Activated gamma-delta T cell treated with Interleukin-2 at 50 U/mL for 16 hours (primary cell): ENCODE results near the gene BDP1.
"Not testable (repeated sequence)": the region's sequence is repeated elsewhere in the genome, so short reads cannot be mapped to it uniquely, and the experiment has no call there.

Experiments
- DNase-seq: peaks from one replicate; pipeline ENCODE4 v3.0.0-alpha.2; 2020

BDP1 gene, protein sequence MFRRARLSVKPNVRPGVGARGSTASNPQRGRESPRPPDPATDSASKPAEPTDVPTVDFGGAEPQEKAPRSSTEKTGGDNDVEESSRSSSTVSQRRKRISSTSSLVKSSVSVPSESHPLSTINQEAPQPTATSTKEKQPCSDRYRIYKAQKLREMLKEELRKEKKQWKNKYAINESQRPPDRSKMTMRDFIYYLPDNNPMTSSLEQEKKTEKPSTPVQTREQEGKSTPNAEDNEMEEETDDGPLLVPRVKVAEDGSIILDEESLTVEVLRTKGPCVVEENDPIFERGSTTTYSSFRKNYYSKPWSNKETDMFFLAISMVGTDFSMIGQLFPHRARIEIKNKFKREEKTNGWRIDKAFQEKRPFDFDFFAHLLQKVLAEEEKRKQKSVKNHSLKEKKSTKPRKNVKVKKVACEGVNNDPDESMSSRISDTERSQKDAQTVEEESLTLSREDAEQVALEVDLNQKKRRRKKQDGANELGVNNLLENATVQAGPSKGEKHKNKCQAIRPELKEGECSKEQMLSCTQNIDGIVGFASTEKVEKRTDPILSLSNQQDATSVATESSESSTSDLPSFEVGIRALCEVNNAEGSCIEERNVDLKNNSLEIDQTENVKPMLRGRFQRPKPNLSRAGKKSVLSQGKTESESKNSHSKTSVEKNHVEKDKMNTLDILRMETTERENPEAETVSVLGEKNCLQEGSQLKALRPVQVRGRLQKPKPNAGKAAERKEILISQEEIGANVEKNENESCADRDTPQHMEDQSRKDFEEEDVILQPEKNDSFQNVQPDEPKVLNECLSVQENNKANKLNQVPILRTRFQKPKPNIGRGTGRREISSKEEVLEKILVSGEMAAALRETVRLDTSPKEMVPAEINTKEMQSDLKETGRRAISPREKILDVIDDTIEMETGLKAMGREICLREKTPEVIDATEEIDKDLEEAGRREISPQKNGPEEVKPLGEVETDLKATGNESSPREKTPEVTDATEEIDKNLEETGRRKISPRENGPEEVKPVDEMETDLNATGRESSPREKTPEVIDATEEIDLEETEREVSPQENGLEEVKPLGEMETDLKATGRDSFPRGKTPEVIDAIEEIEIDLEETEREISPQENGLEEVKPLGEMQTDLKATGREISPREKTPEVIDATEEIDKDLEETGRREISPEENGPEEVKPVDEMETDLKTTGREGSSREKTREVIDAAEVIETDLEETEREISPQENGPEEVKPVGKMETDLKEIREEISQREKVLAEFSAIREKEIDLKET (N-terminal part only)

GRCh38 chr5:71455427-71456361 is at the start of gene BDP1:
TSS of gene BDP1 (plus strand) at chr5:71455651. CDS start at chr5:71455878, 227 bp downstream.
- peak; percentile 94 for DNase-seq

DNA sequence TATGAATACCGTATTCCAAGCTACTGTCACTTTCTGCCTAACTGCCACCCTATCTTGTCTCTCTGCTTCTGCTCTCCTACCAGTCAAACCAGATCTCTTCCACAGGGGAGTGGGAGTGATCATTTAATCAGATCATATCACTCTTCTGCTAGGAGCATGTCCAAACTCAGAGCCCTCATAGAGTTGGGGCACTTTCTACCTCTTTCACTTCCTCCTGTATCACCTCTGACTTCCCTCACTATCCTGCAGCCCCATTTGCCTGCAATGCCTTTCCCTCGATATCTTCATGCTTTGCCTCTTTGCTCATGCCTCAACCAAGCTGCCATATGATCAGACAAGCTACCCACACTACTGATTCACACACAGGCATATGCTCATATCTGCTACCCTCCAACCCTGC is 45.4 kb upstream of the BDP1 start:
- DNase-seq, result not testable (repeated sequence)

- not testable (repeated sequence) for DNase-seq
These were observed 39.8 kb upstream of the BDP1 start for GRCh38 chr5:71415626-71416025.

- not testable (repeated sequence) for DNase-seq
These were observed 37.4 kb upstream of the BDP1 start for GRCh38 chr5:71418026-71418425.

DNA sequence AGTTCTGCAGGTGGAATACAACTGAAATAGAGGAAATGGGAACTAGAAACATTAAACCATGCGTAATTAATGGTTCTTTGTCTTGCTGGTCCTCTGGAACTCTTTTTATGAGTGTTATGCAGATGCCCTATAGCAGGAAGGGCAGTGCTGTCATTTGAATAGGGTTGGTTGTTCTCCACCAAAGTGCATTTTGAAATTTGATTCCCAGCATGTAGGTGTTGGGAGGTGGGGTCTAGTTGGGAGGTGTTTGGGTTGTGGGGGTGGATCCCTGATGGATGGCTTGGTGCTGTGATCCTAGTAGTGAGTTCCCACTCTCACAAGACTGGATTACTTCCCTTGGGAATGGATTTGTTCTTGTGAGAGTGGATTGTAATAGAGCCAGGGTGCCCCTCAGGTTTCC is 34.2 kb upstream of the BDP1 start:
- not testable (repeated sequence) for DNase-seq

GRCh38 chr5:71423896-71424295 is 31.6 kb upstream of the BDP1 start:
- DNase-seq, result not testable (repeated sequence)

- not testable (repeated sequence) for DNase-seq
These were observed 28.6 kb upstream of the BDP1 start for GRCh38 chr5:71426686-71427474.

GRCh38 chr5:71432410-71432809 is 23.0 kb upstream of the BDP1 start:
- DNase-seq, result not testable (repeated sequence)

DNA sequence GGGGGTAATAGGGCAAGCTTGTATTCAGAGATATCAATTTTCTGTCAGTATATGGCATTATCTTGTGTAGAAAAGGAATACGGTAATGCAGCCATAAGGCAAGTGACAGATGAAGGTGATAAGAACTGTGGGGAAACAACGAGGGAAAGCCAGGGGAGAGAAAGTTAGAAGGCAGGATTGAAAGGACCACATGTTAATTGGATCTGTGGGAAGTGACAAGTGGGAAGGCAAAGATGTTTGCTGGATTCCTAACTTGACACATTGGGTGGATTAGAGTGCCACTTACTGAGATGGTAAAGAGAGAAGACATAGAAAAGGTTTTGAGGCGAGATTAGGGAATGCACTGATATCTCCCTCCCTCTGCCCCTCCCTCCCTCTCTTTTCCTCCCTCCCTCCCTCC is 20.6 kb upstream of the BDP1 start:
- DNase-seq, result not testable (repeated sequence)

- DNase-seq, result not testable (repeated sequence)
These were observed 13.9 kb upstream of the BDP1 start for GRCh38 chr5:71441564-71441963.

- not testable (repeated sequence) for DNase-seq
These were observed 11.6 kb upstream of the BDP1 start for GRCh38 chr5:71443891-71444290.

DNA sequence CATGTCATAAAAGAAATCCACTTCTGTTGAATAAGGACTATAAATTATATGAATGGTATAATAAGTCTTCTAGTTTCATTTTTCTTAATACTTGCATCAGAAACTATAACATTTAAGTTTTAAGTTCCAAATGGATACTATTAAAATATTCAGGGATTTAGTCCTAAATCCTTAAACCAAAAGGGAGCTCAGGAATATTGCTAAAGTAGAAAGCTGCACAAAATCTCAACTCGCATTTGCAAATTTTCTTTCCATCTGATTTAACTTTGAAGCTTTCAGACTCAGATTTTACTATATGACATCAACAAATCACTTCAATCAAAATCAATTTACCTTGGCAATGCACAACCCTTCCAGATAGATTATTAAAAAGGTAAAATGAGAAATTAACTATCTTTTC is 10.4 kb upstream of the BDP1 start:
- not testable (repeated sequence) for DNase-seq

DNA sequence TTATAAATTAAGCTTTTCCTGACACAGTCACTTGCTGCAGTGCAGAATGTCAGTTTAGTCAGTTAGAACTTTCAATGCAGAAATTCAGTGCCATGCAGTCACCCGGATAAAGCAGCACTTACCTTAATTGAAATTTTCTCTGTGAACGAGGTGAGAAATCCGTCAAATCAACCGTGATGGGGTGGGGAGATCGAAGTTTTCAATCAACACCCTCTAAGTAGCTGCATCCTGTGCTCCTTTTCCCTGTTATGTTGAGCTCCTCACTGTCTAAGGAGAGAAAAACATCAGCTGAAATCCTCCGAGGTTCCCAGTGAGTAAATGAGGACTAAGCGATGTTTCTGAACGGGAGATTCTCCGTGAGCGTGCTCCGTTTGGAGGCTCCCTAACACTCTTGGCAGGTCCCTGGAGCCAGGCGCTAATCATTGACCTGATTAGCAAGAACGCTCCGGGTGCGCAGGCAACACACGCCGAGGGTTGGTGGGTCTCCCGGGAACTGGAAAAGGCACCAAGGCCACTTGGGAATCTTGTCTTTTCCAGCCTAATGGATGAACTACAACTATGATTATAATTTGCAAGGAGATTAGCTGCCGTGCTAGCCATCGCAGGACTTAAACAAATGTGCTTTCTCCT is 9.8 kb upstream of the BDP1 start:
- DNase-seq, result not testable (repeated sequence)

DNA sequence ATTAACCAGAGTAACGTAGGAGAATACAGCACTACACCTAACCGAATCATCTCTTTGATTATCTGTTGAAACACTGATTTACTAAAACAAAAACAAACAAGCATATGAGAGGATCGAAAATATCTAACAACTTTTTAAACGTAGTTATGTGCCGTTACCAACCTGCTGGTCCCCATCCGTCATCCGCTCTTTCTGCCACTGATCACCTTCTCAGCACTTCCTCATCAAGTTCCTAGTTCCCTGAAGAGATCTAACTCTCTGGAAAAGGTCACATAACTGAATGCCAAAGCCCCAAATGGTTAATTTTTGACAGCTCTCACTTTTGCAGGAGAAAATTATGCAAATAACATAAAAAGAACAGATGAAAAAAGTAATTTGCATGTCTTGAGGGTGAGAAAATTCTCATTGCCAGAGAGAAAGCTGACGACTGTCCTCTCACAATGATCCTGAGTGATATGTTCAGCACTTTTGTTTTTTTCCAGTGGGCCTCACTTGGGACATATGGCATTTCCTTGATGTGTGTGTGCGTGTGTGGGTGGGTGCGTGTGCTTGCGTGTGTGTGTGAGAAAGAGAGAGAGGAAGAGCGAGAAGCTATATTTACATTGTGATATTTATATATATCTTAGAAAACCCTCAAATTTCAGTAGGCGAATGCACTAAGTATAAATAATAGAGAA is 8.8 kb upstream of the BDP1 start:
- not testable (repeated sequence) for DNase-seq

- peak; percentile 36 for DNase-seq
These were observed 8.1 kb upstream of the BDP1 start for GRCh38 chr5:71447218-71447808.

GRCh38 chr5:71452876-71453275 is 2.6 kb upstream of the BDP1 start:
- no peak for DNase-seq

- no peak for DNase-seq
These were observed 538 bp upstream of the BDP1 start for GRCh38 chr5:71454913-71455312.

DNA sequence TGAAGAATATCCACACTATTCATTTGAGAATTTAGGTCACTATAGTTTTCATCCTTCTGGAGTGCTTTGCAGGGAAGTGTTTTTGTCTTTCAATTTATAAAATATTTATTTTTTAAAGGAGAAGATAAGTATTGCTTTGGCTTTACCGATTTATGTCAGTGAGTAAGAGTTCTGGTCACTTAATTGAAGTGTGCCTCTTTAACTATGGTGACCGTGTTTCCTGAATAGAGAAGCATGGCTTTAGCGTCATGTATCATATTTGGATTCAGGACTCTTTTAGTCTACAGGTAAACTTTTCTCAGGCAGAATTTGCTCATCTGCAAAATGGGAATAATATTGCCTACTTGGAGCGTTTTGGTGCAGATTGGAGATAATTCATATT is 902 bp downstream of the BDP1 start:
- DNase-seq, result no peak

GRCh38 chr5:71457106-71457505 is 1.7 kb downstream of the BDP1 start:
- DNase-seq, result no peak
